G401 (cell line): ENCODE data around the gene ARMC8. TPM values are rescaled to one million over a fixed set of nuclear protein-coding genes. Genes with fewer than 3 reads are reported as not detected.
A peak's percentile ranks its signal among the peaks of the same experiment; 100 is the strongest.

Source experiments
- DNase-seq: peaks from one replicate; pipeline ENCODE4 v3.0.0-alpha.2; 2015; ENCODE audit warnings: low spot score
- in situ Hi-C: cut with HindIII; loops from 2 replicates; pipeline ENCODE4 v1.10.0; 2016; ENCODE audit warnings: low sequenced_read_pairs, mixed read lengths
- total RNA-seq: library from RNA; depleted of rRNA; stranded (reverse); fragments of >200 nt; shearing (Covaris generic); gene quantifications from 2 replicates; pipeline ENCODE4 v1.2.3, GENCODE V29; 2014

Gene ARMC8
- total RNA-seq, 1 experiment from 2014 or later, result 31.5 TPM

DNA sequence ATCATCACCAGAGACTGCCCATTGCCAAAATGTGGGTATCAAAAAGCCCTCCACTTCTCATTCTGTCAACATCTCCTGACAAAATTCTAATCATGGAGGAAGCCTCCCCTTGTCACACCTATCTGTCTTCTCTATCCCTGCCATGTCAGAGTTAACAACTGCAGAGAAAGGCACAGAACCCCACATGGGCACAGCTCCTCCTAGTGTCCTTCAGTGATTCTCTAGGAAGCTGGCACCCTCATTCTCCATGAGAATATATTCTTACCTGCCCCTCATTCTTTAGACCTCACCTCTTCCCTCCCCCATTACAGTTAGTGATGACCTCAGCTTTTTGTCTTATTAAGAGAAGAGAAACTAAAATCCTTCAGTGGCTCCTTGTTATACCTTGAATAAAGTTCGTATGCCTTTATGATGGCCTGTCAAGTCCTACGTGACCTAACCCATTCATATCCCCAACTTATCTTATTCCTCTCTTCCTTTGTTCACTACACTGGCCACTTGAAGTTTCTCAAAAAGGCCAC is 97.9 kb downstream of the ARMC8 start:
- in situ Hi-C loops, result no loop called here

GRCh38 chr3:138289260-138289659 is 102.2 kb downstream of the ARMC8 start:
- in situ Hi-C loops, result no loop called here
- peak; percentile 59 for DNase-seq

More for the DNA sequence above, 97.9 kb downstream of the ARMC8 start:
- DNase-seq, result no peak

DNA sequence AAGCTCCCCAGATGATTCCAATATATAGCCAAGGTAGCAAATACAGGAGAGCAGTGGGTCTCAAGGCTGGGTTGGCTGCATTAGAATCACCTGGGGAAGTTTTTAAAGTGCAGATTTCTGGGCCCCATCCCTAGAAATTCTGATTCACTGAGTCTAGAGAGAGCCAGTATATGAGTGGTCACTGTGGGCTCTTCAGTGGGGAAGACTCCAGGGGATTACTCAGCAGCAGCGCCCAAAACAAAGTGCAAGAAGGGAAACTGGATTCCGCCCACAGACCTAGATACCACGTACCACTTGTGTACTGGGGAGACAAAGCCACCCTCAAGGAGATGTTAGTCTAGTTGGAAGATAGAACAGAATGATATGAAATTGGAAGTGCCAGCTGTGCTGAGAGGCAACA is 102.6 kb downstream of the ARMC8 start:
- in situ Hi-C loops, result no loop called here
- no peak for DNase-seq

DNA sequence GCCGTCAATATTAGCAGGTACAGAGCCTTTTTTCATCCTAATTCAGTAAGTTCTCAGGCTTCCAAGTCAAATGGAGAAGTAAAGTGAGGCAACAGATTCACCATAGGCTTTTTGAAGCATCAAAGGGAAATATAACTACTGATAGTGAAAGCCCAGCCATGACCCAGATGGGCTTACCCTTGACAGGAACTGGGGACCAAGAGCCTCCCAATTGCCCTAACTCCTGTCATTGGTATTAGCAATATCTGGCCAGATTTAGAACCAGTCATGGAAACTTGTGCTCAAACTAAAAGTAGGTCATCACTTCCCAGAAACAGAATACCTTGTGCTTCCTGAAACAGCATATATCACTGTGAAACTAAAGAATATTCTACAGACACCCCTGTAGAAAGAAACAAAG is 109.5 kb downstream of the ARMC8 start:
- in situ Hi-C loops, result no loop called here
- DNase-seq, result no peak

DNA sequence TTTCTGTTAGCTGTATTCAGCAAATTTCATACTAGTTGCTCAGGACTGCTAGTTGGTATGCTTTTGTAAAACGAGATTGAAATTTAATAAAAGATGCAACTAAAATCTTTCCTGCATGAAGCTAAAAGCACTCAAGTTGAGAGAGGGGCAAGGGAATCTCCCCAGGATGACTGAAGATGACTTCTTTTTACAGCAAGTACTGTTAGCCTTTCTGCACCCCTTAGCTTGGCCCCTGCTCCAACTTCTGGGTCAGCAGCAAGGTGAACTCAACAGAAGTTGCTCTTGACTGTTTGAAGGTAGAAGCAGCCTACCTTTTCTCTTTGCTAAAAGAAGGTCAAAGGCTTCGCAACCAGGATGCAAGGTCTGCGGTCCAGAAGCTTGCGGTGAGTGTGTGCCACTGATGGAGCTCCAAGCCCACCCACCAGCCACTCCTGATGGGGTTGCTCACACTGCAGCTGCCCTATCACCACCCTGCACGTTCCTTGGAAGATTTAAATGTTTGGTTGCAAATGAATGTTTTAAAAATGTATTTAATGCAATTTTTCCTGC is 110.0 kb downstream of the ARMC8 start:
- in situ Hi-C loops, result no loop called here
- DNase-seq, result no peak

GRCh38 chr3:138297876-138298275 is 110.8 kb downstream of the ARMC8 start:
- DNase-seq, result no peak
- in situ Hi-C loops, result no loop called here

- in situ Hi-C loops, result no loop called here
- DNase-seq, result peak; percentile 87
These were observed 113.5 kb downstream of the ARMC8 start for GRCh38 chr3:138300647-138301046.

GRCh38 chr3:138303474-138303873 is 116.4 kb downstream of the ARMC8 start:
- in situ Hi-C loops, result no loop called here
- DNase-seq, result no peak

- DNase-seq, result no peak
- in situ Hi-C loops, result no loop called here
These were observed 120.8 kb downstream of the ARMC8 start for GRCh38 chr3:138307899-138308298.

- in situ Hi-C loops, result no loop called here
- no peak for DNase-seq
These were observed 121.7 kb downstream of the ARMC8 start for GRCh38 chr3:138308783-138309182.

DNA sequence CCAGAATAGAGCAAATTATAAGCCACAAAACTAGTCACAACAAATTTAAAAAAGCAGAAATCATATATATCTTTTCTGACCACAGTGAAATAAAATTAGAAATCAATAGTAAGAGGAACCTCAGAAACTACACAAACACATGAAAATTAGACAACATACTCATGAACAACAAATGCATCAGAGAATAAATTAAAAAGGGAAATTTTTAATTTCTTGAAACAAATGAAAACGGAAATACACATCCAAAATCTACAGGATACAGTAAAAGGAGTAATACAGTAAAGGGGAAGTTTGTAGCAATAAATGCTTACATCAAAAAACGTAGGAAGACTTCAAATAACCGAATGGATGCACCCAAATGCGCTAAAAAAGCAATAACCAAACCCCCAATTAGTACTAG is 123.4 kb downstream of the ARMC8 start:
- no peak for DNase-seq
- in situ Hi-C loops, result no loop called here

- in situ Hi-C loops, result no loop called here
- DNase-seq, result no peak
These were observed 127.7 kb downstream of the ARMC8 start for GRCh38 chr3:138314751-138315150.

DNA sequence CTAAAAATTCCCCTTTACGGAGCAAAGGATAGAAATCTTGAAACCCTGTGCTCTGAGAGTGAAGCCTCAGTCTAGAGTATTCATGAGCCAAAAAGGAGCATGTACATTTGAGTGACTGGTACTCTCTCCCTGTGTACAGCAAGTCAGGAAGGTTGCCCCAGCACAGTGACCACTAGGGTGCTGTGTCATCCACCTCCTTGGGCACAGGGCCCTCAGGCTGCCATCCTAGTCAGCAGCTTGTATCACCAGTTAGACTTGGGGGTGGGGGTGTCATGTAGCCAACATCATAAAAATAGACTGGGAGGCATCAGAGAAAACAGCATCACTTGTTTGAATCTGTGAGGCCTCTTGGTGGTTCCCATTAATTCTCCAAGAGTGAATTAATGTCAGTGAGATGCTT is 130.6 kb downstream of the ARMC8 start:
- no peak for DNase-seq
- in situ Hi-C loops, result no loop called here

- in situ Hi-C loops, result no loop called here
- no peak for DNase-seq
These were observed 136.9 kb downstream of the ARMC8 start for GRCh38 chr3:138323971-138324370.

DNA sequence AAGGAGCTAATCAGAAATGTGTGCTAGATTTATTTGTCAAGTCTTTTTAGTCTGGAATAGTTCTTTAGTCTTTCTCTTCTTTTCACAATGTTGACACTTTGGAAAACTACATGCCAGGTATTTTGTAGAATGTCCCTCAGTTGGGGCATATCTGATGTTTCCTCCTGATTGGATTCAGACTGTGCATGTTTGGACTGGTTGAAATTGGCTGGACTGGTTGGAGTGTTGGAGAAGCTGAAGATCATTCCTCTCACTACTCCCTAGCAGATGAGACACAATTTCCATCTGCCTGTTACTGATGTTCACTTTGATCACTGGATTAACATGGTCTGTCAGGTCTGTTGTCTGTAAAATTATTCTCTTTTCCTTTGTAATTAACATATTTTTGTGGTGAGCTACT is 138.9 kb downstream of the ARMC8 start:
- DNase-seq, result no peak
- in situ Hi-C loops, result no loop called here

- in situ Hi-C loops, result no loop called here
- no peak for DNase-seq
These were observed 139.9 kb downstream of the ARMC8 start for GRCh38 chr3:138326866-138327595.

- DNase-seq, result no peak
- in situ Hi-C loops, result no loop called here
These were observed 140.7 kb downstream of the ARMC8 start for GRCh38 chr3:138327831-138328230.

DNA sequence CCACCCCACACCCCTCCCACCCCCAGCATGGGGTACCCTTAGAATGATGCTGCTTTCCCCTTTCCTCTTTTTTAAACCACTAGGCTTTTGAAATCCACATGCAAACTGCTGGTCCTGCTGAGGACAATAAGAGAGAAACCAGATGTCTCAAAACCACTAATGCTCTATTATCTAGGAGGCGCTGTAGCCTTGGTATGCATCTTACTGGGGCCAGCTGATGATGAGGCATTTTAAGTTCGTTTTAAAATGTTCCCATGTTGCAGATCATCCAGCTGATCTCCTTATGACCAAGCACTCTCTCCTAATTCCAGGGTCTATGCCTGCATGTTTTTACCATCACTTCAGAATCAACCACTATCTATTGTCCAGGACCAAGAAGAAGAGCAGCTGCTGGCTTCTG is 141.2 kb downstream of the ARMC8 start:
- no peak for DNase-seq
- in situ Hi-C loops, result no loop called here

DNA sequence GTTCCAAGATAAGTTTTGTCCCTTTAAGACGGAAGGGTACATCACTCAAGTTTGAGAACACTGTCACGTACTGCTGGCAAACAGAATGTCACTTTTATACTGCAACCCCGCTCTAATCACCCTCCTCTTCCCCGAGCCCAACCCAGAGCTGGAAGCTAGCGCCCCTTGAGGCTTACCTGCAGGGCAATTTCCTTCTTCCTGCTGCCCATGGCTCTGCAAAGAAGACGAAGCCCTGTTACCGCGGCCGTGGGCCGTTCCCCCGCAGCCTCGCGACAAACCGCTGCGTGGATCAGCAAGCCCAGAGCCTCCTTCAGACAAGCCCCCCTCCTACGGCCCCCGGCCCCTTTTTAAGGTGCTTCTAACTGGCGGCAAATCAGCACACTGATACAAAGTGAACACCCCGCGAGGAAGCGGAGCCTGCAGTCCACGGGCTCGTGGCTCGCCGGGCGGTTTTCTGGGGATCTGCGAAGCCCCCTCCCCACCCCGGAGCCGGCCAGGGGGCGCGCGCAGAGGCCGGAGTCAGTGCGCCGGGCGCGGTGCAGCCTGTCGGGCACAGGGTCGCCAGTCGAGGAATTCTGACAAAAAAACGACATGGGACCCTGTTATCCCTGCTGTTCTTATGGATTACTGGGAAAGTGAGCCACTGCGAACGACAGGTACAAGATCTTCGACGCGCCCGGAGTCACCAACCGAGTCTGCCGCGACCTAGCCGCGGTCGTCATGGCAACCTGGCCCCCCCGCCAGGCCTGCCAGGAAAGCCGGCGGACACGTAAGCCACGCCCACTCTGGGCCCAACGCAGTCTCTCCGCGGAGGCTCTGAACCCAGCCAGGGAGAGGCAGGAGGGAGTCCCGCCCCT is 142.3 kb downstream of the ARMC8 start, which contains the start of gene NME9:
Gene NME9 (minus strand): TSS at position 725 of the 857 bp plus-strand sequence. CDS start 516 bp downstream, at position 209.
- peak; percentile 97 for DNase-seq
- in situ Hi-C loops, result no loop called here

DNA sequence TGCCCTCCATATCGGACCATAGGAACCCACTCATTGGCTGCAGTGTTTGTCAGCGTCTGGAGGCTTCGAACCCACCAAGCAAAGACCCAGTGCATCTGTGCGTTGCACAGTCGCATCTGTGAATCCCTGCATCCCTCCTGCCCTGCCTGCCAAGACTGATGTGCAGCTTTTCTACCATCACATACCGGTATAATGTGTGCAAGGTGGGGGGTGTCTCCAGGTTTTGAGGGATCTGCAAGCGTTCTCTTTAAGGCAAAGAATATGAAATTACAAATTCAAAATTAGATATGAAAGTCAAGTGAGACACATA is 142.8 kb downstream of the ARMC8 start:
- no peak for DNase-seq
- in situ Hi-C loops, result no loop called here
